B cell (primary cell): ENCODE measurements around the gene SAMD4A.

Experiments
- EZH2 ChIP-seq: IDR thresholded peaks from 2 replicates; pipeline ENCODE4 v1.6.1; 2012; ENCODE audit warnings: borderline replicate concordance, low read depth, mild to moderate bottlenecking, moderate library complexity, low read length; ENCODE audit not compliant: insufficient read depth, poor library complexity, severe bottlenecking
- TF ChIP-seq, protein P1 (sequence below): fragments of 200-600 bp; IDR thresholded peaks from one replicate; pipeline ENCODE4 v1.8.0; 2022; ENCODE audit warnings: antibody characterized with exemption, mild to moderate bottlenecking

GRCh38 chr14:54798465-54799124 is 231.7 kb downstream of the SAMD4A start:
- TF ChIP-seq, protein P1, sequence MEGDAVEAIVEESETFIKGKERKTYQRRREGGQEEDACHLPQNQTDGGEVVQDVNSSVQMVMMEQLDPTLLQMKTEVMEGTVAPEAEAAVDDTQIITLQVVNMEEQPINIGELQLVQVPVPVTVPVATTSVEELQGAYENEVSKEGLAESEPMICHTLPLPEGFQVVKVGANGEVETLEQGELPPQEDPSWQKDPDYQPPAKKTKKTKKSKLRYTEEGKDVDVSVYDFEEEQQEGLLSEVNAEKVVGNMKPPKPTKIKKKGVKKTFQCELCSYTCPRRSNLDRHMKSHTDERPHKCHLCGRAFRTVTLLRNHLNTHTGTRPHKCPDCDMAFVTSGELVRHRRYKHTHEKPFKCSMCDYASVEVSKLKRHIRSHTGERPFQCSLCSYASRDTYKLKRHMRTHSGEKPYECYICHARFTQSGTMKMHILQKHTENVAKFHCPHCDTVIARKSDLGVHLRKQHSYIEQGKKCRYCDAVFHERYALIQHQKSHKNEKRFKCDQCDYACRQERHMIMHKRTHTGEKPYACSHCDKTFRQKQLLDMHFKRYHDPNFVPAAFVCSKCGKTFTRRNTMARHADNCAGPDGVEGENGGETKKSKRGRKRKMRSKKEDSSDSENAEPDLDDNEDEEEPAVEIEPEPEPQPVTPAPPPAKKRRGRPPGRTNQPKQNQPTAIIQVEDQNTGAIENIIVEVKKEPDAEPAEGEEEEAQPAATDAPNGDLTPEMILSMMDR, result no peak
- no peak for TF ChIP-seq EZH2
